HUDEP-2 (cell line): ENCODE data around the gene NUDT16L1.
A peak's percentile ranks its signal among the peaks of the same experiment; 100 is the strongest.

Experiments used
- DNase-seq, 76 experiments: peaks; one replicate each; lab custom pipeline; 2025; ENCODE audit not compliant: unreplicated experiment in 76 of 76; lab: John Stamatoyannopoulos, UW

The NUDT16L1 gene

GRCh38 chr16:4693956-4694641 is 737 bp downstream of the NUDT16L1 start:
- peak in 10 of 76 experiments; percentile 8 to 44 (median 16) for DNase-seq

- DNase-seq = peak in 13 of 76 experiments; percentile 4 to 33 (median 12)
These were observed 1.5 kb downstream of the NUDT16L1 start for GRCh38 chr16:4694642-4695451.

- no peak for DNase-seq
These were observed 2.3 kb downstream of the NUDT16L1 start for GRCh38 chr16:4695473-4696171.

- DNase-seq = peak in 71 of 76 experiments; percentile 24 to 81 (median 53)
These were observed 3.0 kb downstream of the NUDT16L1 start for GRCh38 chr16:4696172-4696904.

- DNase-seq = no peak
These were observed 3.8 kb downstream of the NUDT16L1 start for GRCh38 chr16:4696905-4697847.

- no peak for DNase-seq
These were observed 4.5 kb downstream of the NUDT16L1 start for GRCh38 chr16:4697848-4698291.

GRCh38 chr16:4698321-4699045 is 5.1 kb downstream of the NUDT16L1 start:
- no peak for DNase-seq

- no peak for DNase-seq
These were observed 5.7 kb downstream of the NUDT16L1 start for GRCh38 chr16:4699046-4699556.

- DNase-seq = no peak
These were observed 7.1 kb downstream of the NUDT16L1 start for GRCh38 chr16:4700380-4700996.

GRCh38 chr16:4700997-4701743 is 7.8 kb downstream of the NUDT16L1 start:
- DNase-seq = peak in 4 of 76 experiments; percentile 13 to 27 (median 16)

GRCh38 chr16:4701791-4702465 is 8.6 kb downstream of the NUDT16L1 start:
- DNase-seq = no peak

- DNase-seq = no peak
These were observed 9.1 kb downstream of the NUDT16L1 start for GRCh38 chr16:4702466-4702808.

- no peak for DNase-seq
These were observed 10.5 kb downstream of the NUDT16L1 start for GRCh38 chr16:4703906-4704305.

- DNase-seq = no peak
These were observed 11.1 kb downstream of the NUDT16L1 start for GRCh38 chr16:4704491-4704890.

GRCh38 chr16:4704913-4705312 is 11.6 kb downstream of the NUDT16L1 start:
- no peak for DNase-seq

- no peak for DNase-seq
These were observed 13.5 kb downstream of the NUDT16L1 start for GRCh38 chr16:4706871-4707270.

- DNase-seq = no peak
These were observed 16.1 kb downstream of the NUDT16L1 start for GRCh38 chr16:4709481-4709880.
